ENCODE data around the gene NFKBIE. TPM values are rescaled to one million over a fixed set of nuclear protein-coding genes. Genes with fewer than 3 reads are reported as not detected.
A peak's percentile ranks its signal among the peaks of the same experiment; 100 is the strongest.

Gene NFKBIE
- polyA plus RNA-seq, 4 donors: 7.6 to 13.5 (median 9.7) TPM

DNA sequence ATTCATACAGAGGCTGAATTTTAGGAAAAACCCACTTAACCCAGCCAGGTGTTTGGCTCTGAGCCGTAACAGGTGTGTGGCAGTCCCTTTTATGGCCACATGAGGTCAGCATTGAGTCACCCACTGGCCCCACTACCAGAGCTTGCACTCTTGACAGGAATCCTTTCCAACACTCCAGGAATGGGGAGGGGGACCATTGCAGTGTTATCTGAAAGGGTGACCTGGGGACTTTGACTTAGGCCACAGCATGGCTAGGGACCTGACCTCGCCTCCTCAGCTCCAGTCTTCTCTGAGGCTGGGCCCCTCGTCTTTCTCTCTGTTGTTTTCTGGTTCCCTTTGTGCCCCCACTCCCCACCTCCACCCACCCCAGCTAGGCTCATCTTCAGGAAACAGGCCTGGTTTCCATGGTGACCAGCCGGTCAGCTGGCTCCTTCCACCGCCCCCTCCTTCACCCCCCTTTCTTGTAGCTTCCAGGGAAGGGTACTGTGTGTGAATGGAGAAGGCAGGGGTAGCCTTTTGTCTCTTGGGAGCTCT lies 2.8 kb upstream of the NFKBIE start:
- WGBS, 3 donors: 15 to 22% (median 21%) methylated on average over 5 of the region's 5 CpGs
- Histone ChIP-seq H3K4me3 (ENCODE audit: low read depth in 1 of 3, low read length in 3 of 3) (no peak overlapping the region), H3K36me3 (ENCODE audit: control insufficient read depth in 3 of 3, insufficient read depth in 2 of 3, low read depth in 1 of 3, low read length in 3 of 3) (peaks cover 0 to 3% (median 0%) of the 10 kb centered on the region in 3 donors), H3K4me1 (ENCODE audit: control insufficient read depth in 3 of 3, insufficient read depth in 2 of 3, low read depth in 1 of 3, low read length in 2 of 3) (peaks cover 0 to 15% (median 13%) of the 10 kb centered on the region in 3 donors), H3K27ac (ENCODE audit: low read depth in 1 of 3, low read length in 2 of 3) (no peak overlapping the region), H3K27me3 (ENCODE audit: control insufficient read depth in 3 of 3, insufficient read depth in 3 of 3, low read length in 3 of 3) (peaks cover 8 to 44% (median 19%) of the 10 kb centered on the region in 3 donors), H3K9me3 (ENCODE audit: control insufficient read depth in 2 of 2, insufficient read depth in 1 of 2, low read depth in 1 of 2, low read length in 1 of 2) (peaks cover 0 to 2% of the 10 kb centered on the region in 2 donors)
- DNase-seq (peak; percentile 67 to 71), FAIRE-seq (no peak)

DNA sequence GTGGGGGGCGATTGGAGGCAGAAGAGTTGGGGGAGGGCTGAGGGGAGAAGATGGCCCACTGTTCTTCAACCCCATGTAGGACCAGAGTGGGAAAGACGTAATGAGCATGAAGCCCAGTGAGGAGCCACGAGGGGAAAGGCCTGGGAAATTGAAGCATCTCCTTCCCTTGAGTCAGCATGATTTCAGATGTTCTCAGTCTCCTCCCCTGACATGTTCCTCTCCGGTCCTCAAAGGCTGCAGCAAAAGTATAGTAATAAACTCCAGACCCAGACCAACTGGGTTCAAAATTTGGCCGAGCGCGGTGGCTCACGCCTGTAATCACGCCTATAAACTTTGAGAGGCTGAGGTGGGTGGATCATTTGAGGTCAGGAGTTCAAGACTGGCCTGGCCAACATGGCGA lies 1.9 kb upstream of the NFKBIE start:
- FAIRE-seq (no peak), DNase-seq (no peak)
- peaks cover 0 to 11% (median 0%) of the 10 kb centered on the region in 3 donors for H3K36me3 ChIP-seq (ENCODE audit: control insufficient read depth in 3 of 3, insufficient read depth in 2 of 3, low read depth in 1 of 3, low read length in 3 of 3)
- no peak overlapping the region for H3K4me3 ChIP-seq (ENCODE audit: low read depth in 1 of 3, low read length in 3 of 3)
- WGBS, 3 donors: 44 to 67% (median 58%) methylated on average over 10 of the region's 10 CpGs
- H3K4me1 ChIP-seq (ENCODE audit: control insufficient read depth in 3 of 3, insufficient read depth in 2 of 3, low read depth in 1 of 3, low read length in 2 of 3): peaks cover 0 to 24% (median 20%) of the 10 kb centered on the region in 3 donors
- H3K9me3 ChIP-seq (ENCODE audit: control insufficient read depth in 2 of 2, insufficient read depth in 1 of 2, low read depth in 1 of 2, low read length in 1 of 2): peaks cover 0 to 2% of the 10 kb centered on the region in 2 donors
- peaks cover 7 to 35% (median 15%) of the 10 kb centered on the region in 3 donors for H3K27me3 ChIP-seq (ENCODE audit: control insufficient read depth in 3 of 3, insufficient read depth in 3 of 3, low read length in 3 of 3)
- no peak overlapping the region for H3K27ac ChIP-seq (ENCODE audit: low read depth in 1 of 3, low read length in 2 of 3)

DNA sequence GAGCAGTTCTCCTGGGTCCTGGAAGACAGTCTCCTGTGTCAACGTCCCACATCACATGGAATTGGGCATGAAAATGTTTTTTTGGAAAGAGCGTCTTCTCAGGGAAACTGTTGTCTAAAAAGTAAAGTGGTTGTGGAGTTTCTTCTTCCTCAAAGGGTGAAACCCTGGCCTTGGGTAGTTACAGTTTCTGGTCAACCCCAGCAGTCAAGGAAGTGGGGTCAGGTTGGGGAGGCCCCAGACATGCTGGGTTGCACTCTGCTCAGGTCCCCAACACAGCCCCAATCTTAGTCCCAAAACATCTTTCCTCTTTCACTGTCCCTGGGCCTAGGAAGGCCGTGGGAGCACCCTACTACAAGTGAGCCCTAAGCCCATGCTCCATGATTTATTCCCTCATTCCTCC lies 996 bp upstream of the NFKBIE start:
- Histone ChIP-seq H3K27ac (ENCODE audit: low read depth in 1 of 3, low read length in 2 of 3) (peak overlapping the region in 1 of 3 donors; percentile 49), H3K9me3 (ENCODE audit: control insufficient read depth in 2 of 2, insufficient read depth in 1 of 2, low read depth in 1 of 2, low read length in 1 of 2) (peaks cover 0 to 2% of the 10 kb centered on the region in 2 donors), H3K4me3 (ENCODE audit: low read depth in 1 of 3, low read length in 3 of 3) (no peak overlapping the region), H3K36me3 (ENCODE audit: control insufficient read depth in 3 of 3, insufficient read depth in 2 of 3, low read depth in 1 of 3, low read length in 3 of 3) (peaks cover 0 to 20% (median 0%) of the 10 kb centered on the region in 3 donors), H3K4me1 (ENCODE audit: control insufficient read depth in 3 of 3, insufficient read depth in 2 of 3, low read depth in 1 of 3, low read length in 2 of 3) (peaks cover 0 to 28% (median 20%) of the 10 kb centered on the region in 3 donors), H3K27me3 (ENCODE audit: control insufficient read depth in 3 of 3, insufficient read depth in 3 of 3, low read length in 3 of 3) (peaks cover 4 to 26% (median 12%) of the 10 kb centered on the region in 3 donors)
- DNase-seq (no peak), FAIRE-seq (no peak)
- WGBS, 3 donors: 57 to 77% (median 64%) methylated on average over 3 of the region's 3 CpGs

DNA sequence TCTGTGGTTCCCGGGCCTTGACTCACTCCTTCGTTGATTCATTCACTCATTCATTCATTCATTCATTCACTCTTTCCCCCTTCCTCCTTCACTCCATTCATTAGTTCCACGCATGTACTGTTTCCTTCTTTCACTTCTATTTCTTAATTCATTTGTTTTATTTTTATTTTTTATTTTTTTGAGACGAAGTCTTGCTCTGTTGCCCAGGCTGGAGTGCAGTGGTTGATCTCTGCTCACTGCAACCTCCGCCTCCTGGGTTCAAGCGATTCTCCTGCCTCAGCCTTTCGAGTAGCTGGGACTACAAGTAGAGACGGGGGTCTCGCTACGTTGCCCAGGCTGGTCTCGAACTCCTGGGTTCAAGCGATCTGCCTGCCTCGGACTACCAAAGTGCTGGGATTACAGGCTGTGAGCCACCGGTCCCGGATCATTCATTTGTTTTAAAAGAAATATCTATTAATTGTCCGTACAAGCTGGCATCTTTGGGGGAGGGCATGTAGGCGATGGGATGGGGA lies 427 bp upstream of the NFKBIE start:
- FAIRE-seq (no peak), DNase-seq (no peak)
- peaks cover 0 to 2% of the 10 kb centered on the region in 2 donors for H3K9me3 ChIP-seq (ENCODE audit: control insufficient read depth in 2 of 2, insufficient read depth in 1 of 2, low read depth in 1 of 2, low read length in 1 of 2)
- H3K4me3 ChIP-seq (ENCODE audit: low read depth in 1 of 3, low read length in 3 of 3): peak overlapping the region; percentile 66 to 85 (median 85)
- WGBS, 3 donors: 59 to 67% (median 64%) methylated on average over 17 of the region's 17 CpGs
- peaks cover 0 to 23% (median 0%) of the 10 kb centered on the region in 3 donors for H3K36me3 ChIP-seq (ENCODE audit: control insufficient read depth in 3 of 3, insufficient read depth in 2 of 3, low read depth in 1 of 3, low read length in 3 of 3)
- peaks cover 0 to 28% (median 20%) of the 10 kb centered on the region in 3 donors for H3K4me1 ChIP-seq (ENCODE audit: control insufficient read depth in 3 of 3, insufficient read depth in 2 of 3, low read depth in 1 of 3, low read length in 2 of 3)
- peaks cover 4 to 21% (median 9%) of the 10 kb centered on the region in 3 donors for H3K27me3 ChIP-seq (ENCODE audit: control insufficient read depth in 3 of 3, insufficient read depth in 3 of 3, low read length in 3 of 3)
- peak overlapping the region in 1 of 3 donors; percentile 82 for H3K27ac ChIP-seq (ENCODE audit: low read depth in 1 of 3, low read length in 2 of 3)

DNA sequence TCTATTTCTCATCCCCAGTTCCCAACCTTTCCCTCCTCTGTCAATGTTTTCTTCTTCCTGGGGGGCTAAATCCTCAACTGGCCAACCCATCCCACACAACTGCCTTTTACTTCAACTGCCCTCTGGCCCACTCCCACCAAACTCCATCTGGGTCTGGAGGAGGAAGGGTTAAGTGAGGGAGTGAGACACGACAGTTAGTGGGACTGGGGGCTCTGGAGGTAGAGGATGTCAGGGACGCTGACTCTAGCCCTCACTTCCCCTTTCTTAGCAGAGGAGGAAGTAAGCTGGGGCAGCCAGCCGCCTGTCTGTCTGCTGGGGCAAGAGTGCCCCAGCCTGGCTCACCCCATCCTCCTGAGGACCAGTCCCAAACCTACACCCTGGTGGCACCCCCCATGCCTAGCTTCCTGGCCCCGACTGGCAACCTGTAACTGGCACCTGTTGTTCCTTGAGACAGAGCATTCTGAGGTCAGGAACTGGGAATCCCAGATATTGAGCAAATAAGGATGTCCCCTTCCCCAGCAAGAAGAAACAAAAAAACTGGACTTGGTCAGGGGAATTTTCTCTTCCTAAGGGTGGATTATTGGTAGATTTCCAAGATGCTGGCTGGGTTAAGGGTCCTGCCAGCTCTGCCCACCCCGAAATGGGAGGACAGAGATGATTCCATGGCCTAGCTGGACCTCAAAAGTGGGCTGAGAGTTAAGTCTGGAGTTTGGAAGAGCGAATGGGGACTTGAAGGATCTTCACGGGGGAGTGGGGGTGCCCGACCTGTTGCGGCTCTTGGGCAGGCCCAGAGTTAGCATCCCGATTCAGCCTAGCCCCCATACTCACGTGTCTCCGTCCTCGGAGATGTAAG lies 971 bp downstream of the NFKBIE start:
- WGBS, 3 donors: 4 to 5% (median 4%) methylated on average over 13 of the region's 13 CpGs
- DNase-seq: peak; percentile 40 to 44

DNA sequence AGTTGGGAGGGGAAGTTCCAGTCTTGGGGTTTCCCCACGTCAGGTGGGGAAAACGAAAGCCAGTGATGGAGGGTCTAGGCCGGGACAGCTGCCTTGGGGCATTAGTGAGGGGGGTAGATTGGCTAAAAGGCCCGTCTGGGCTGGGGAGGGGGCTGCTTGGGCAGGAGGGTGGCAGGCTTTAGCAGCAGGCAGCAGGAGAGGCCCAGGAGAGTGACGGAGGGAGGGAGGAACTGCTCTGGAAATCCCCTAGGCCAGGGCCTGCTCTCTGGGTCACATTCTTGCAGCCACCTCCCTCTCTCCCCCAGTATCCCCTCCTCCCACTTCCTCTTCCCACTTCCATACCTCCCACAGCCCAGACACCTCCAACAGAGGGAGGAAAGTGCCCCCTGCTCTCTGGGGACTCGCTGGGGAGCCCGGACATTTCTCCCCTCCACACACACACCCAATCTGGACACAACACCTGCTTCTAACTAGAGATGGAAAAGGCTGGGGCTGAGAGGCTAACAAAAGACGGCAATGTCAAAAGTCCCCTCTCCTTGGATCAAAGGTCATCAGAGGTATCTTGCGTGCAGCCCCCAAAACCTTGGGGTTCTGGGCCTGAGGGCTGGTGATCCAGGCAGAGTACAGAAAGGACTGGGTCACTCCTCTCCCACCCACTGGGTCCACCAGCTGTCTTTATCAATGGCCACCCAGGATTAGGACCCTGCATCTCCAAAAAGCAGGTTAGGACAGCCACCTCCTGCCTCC lies 1.8 kb downstream of the NFKBIE start:
- 15 to 22% (median 20%) methylated on average over 7 to 9 of the region's 9 CpGs for WGBS, 3 donors
- peak in 1 of 2 donors; percentile 65 for DNase-seq

More for the DNA sequence above, 971 bp downstream of the NFKBIE start:
- H3K36me3 ChIP-seq (ENCODE audit: control insufficient read depth in 3 of 3, insufficient read depth in 2 of 3, low read depth in 1 of 3, low read length in 3 of 3): peaks cover 0 to 37% (median 0%) of the 10 kb centered on the region in 3 donors
- H3K9me3 ChIP-seq (ENCODE audit: control insufficient read depth in 2 of 2, insufficient read depth in 1 of 2, low read depth in 1 of 2, low read length in 1 of 2): no peaks in the 10 kb centered on the region
- H3K4me1 ChIP-seq (ENCODE audit: control insufficient read depth in 3 of 3, insufficient read depth in 2 of 3, low read depth in 1 of 3, low read length in 2 of 3): peaks cover 0 to 28% (median 20%) of the 10 kb centered on the region in 3 donors
- no peak for FAIRE-seq
- H3K4me3 ChIP-seq (ENCODE audit: low read depth in 1 of 3, low read length in 3 of 3): peak overlapping the region; percentile 66 to 85 (median 85)
- H3K27ac ChIP-seq (ENCODE audit: low read depth in 1 of 3, low read length in 2 of 3): peak overlapping the region; percentile 82 to 84 (median 84)
- peaks cover 4 to 13% (median 5%) of the 10 kb centered on the region in 3 donors for H3K27me3 ChIP-seq (ENCODE audit: control insufficient read depth in 3 of 3, insufficient read depth in 3 of 3, low read length in 3 of 3)

DNA sequence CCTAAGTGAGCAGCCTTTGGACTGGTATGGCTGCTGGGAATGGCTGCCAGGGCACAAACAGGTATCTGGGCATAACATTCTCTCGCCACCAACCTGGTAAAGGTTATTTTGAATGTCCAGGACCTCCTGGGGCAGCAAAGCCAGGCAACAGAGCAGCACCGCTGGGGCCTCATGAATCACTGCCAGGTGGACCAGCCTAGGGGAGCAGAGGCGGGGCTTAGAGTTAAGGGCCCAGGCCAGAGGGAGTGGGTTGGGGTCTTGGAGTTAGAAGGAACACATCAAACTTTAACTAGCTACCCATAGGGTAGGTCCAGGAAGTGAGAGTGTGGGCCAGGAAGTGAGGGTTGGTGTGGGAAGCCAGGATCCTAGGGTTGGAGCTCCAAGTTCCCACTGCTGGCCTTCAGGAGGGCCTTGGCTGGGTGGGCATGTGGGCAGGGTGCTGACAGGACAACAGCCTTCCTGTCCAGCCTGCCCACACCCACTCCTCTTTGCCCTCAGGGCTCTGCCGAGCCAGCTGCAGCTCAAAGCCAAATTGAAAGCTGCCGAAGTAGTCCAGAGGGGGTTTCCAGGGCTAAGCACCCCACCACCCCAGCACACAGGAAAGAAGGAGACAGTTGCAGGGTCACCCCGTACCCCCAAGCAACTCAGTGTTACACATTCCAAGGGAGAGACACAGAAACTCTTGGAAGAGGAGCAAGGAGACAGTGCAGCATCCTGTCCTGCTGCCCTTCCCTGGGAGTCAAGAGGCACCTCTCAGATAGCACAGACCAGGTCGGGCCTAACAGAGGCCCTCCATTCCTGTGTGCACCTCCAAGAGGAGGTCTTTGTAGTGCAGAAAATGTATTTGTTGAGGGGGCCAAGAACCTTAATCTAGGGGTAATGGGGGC lies 2.6 kb downstream of the NFKBIE start:
- 46 to 55% (median 55%) methylated on average over 7 of the region's 7 CpGs for WGBS, 3 donors
- Histone ChIP-seq H3K4me1 (ENCODE audit: control insufficient read depth in 3 of 3, insufficient read depth in 2 of 3, low read depth in 1 of 3, low read length in 2 of 3) (peaks cover 0 to 30% (median 20%) of the 10 kb centered on the region in 3 donors), H3K36me3 (ENCODE audit: control insufficient read depth in 3 of 3, insufficient read depth in 2 of 3, low read depth in 1 of 3, low read length in 3 of 3) (peaks cover 0 to 51% (median 3%) of the 10 kb centered on the region in 3 donors), H3K27me3 (ENCODE audit: control insufficient read depth in 3 of 3, insufficient read depth in 3 of 3, low read length in 3 of 3) (no peaks in the 10 kb centered on the region), H3K27ac (ENCODE audit: low read depth in 1 of 3, low read length in 2 of 3) (peak overlapping the region in 2 of 3 donors; percentile 41 to 82), H3K9me3 (ENCODE audit: control insufficient read depth in 2 of 2, insufficient read depth in 1 of 2, low read depth in 1 of 2, low read length in 1 of 2) (no peaks in the 10 kb centered on the region), H3K4me3 (ENCODE audit: low read depth in 1 of 3, low read length in 3 of 3) (peak overlapping the region; percentile 28 to 85 (median 66))
- no peak for FAIRE-seq
- DNase-seq: no peak

More for the DNA sequence above, 1.8 kb downstream of the NFKBIE start:
- H3K27me3 ChIP-seq (ENCODE audit: control insufficient read depth in 3 of 3, insufficient read depth in 3 of 3, low read length in 3 of 3): peaks cover 0 to 5% (median 2%) of the 10 kb centered on the region in 3 donors
- peak overlapping the region; percentile 26 to 85 (median 66) for H3K4me3 ChIP-seq (ENCODE audit: low read depth in 1 of 3, low read length in 3 of 3)
- FAIRE-seq: no peak
- peak overlapping the region; percentile 22 to 84 (median 82) for H3K27ac ChIP-seq (ENCODE audit: low read depth in 1 of 3, low read length in 2 of 3)
- peaks cover 0 to 46% (median 3%) of the 10 kb centered on the region in 3 donors for H3K36me3 ChIP-seq (ENCODE audit: control insufficient read depth in 3 of 3, insufficient read depth in 2 of 3, low read depth in 1 of 3, low read length in 3 of 3)
- H3K9me3 ChIP-seq (ENCODE audit: control insufficient read depth in 2 of 2, insufficient read depth in 1 of 2, low read depth in 1 of 2, low read length in 1 of 2): no peaks in the 10 kb centered on the region
- peaks cover 0 to 28% (median 20%) of the 10 kb centered on the region in 3 donors for H3K4me1 ChIP-seq (ENCODE audit: control insufficient read depth in 3 of 3, insufficient read depth in 2 of 3, low read depth in 1 of 3, low read length in 2 of 3)
